GM19239 (cell line): ENCODE measurements around the gene SMAP1.

ENCODE experiments used
- DNase-seq: peaks from one replicate; pipeline ENCODE4 v3.0.0; 2011; ENCODE audit warnings: low spot score; ENCODE audit not compliant: insufficient read length
- FAIRE-seq: peaks from 2 replicates; lab custom pipeline; 2011; peaks lifted over from hg19 to GRCh38; lab: Jason Lieb, UNC

Gene SMAP1

DNA sequence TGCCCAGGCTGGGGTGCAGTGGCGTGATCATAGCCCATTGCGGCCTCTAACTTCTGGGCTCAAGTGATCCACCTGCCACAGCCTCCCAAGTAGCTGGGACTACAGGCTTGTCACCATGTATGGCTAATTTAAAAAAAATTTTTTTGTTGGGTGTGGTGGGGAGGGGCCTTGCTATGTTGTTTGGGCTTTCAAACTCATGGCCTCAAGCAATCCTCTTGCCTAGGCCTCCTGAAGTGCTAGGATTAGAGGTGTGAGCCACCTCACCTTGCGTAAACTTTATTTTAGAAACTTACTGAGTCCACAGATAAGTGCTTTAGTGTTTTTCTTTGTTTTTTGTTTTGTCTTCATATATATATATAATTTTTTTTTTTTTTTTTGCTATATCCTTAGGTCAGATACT, 9.1 kb downstream of the SMAP1 start:
- FAIRE-seq, result no peak
- no peak for DNase-seq

GRCh38 chr6:70680396-70680795, 12.7 kb downstream of the SMAP1 start:
- FAIRE-seq (no peak), DNase-seq (no peak)

DNA sequence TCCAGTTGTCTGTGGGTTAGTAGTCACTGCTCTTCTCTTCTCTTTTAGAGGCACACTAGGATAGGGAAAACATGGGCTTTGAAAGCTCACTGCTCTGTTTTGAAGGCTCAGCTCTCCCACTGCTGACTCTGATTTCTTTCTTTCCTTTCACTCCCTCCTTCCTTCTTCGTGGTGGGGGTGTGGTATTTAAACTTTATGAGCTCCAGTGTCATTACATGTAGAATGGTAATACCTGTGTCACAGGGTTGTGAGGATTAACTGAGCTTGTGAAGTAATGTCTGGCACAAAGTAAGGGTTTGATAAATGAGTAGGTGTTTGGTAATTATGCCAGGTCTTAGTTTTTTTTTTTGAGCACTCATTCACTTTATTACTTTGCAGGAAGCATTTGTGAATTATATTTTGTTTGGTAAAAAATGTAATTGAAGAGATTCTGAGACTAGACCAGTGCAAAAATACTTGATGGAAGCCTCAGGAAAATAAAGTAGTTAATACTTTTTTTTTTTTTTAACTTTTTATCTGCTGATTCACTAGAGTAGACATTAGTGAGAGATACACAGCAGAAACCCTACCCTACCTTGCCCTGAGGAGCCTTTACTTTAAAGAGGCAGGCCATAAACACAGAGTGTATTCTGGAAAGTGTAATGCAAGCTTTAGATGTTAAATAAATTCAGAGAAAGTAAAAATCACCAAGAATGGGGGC, 17.3 kb downstream of the SMAP1 start:
- no peak for DNase-seq
- FAIRE-seq, result no peak

DNA sequence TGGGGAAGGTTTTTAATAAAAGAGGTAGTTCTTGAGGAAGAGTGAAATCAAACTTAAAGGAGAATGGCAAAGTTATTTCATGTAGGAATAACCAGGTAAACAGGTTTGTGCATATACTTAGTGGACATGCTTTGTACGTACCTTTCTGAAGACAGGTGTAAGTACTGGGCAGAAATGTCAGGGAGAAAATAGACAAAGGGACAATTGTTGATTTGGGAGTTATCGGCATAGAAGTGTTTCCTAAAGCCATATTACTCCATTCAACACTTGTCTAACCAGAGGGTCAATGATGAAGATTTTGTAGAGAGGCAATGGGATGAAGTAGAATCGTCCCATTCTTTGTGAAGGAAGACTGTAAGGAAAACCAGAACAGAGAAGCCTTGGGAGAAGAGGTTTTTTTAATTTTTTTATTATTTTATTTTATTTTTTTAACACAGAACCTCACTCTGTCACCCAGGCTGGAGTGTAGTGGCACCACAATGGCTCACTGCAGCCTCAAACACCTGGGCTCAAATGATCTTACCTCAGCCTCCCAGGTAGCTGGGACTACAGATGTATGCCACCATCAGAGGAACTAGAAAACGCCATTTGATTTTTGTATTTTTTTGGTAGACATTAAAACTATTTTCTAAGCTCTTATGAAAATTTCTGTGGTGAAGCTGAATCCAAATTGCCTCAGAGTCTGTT, 18.0 kb downstream of the SMAP1 start:
- no peak for FAIRE-seq
- no peak for DNase-seq

GRCh38 chr6:70686548-70687133, 19.0 kb downstream of the SMAP1 start:
- FAIRE-seq (no peak), DNase-seq (no peak)

DNA sequence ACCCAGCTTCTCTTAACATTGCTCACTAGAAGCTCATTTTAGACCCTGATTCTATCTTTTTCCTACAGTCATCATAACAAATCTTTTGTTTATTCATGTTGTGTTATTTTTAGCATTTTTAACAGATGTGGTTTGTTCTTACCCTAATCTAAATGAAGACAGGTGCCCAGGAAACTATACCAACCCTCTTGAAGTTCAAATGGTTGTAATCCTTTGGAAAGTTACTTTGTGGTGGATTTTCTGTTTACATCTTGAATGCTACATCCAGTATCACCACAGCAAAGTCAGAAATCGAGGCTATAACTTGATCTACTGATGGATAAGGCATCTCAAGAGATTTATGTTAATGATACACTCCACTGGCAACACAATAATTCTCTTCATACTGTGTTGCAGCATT, 26.2 kb downstream of the SMAP1 start:
- no peak for DNase-seq
- FAIRE-seq, result no peak

DNA sequence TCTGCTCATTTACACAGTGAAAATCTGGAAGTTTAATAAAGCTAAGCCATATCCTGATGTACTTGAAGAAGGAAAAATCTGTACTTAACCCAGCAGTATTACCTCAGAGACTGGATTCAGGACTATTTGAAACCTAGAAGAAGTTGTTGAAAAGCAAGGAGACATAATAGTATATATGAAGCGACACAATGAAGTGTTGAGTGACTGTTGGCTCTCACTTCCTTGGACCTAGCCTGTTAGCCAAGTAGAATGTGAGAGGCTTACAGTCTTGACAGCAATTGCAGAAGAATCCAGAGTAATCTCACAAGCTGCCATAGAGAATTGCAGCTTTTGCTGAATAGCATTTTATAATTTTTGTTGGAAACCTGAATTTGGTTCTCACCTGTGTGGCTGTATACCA, 26.7 kb downstream of the SMAP1 start:
- FAIRE-seq (no peak), DNase-seq (no peak)

DNA sequence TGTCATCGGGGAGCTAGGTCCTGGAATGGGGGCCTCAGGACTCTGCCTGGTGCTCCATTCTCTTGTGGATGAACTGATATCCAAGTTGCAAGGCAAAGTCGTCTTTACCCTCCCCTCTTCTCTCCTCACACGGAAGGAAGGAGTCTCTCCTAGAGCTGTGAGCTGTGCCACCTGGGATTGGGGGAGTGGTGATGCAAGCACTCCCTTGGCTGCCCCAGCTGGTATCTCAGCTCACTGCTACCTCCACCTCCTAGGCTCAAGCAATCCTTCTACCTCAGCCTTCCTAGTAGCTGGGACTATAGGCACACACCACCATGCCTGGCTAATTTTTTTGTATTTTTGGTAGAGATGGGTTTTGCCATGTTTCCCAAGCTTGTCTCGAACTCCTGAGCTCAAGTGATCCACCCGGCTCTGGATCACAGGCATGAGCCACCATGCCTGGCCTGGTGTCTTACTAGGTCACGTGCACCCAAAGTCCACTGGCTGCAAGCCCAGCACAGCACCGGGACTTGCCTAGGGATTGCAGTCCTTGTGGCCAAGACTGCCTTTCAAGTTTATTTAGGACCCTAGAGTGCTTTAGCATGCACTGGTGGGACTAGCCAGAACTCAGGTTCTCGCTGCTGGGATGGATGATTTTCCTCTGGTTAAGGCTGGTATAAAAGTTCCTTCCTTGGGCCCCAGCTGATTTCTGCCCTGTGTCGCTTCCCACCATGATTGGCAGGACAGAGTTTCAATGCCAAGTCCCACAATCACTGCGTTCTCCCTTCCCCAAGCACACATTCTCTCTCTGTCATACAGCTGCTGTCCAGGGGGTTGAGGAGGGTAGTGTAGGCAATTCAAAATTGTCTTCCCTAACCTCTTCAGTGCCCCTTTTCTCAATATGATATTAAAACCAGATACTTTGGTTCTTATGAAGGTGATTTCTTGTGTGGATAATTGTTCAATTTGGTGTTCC, 33.5 kb downstream of the SMAP1 start:
- DNase-seq, result no peak

GRCh38 chr6:70705772-70706171, 38.1 kb downstream of the SMAP1 start:
- FAIRE-seq (no peak), DNase-seq (no peak)

More for the DNA sequence above, 33.5 kb downstream of the SMAP1 start:
- FAIRE-seq, result no peak

DNA sequence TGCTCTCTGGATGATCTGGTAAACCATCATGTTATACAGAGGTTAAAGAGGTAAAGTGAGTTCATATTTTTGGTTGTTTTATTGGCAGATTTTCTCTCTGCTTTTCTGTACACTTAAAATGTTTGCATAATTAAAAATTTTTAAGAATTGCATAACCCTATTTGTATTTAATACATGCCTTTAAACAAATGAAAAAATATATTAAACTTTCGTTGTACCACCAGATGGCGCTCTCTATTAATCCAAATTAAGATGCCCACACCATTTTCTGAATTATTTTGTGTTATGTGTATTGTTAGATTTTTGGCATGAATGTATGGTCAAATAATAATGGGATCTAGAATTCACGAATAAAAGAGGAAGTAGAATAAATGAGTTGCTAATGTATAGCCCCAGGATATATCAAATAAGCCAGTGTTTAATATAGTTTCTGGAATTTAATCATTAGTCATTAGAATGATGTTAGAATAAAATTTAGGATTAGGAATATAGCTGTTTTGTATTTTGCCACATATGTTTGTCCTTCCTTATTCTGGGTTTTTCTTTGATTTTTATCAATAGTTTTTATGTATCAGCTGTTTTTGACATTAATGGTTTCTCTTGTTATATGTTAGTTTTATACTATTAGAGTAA, 38.9 kb downstream of the SMAP1 start:
- peak; percentile 81 for FAIRE-seq
- DNase-seq, result peak; percentile 1

GRCh38 chr6:70707893-70708292, 40.2 kb downstream of the SMAP1 start:
- DNase-seq (no peak), FAIRE-seq (no peak)

- DNase-seq, result no peak
- FAIRE-seq, result no peak
Observed at GRCh38 chr6:70708448-70708847, 40.8 kb downstream of the SMAP1 start.

DNA sequence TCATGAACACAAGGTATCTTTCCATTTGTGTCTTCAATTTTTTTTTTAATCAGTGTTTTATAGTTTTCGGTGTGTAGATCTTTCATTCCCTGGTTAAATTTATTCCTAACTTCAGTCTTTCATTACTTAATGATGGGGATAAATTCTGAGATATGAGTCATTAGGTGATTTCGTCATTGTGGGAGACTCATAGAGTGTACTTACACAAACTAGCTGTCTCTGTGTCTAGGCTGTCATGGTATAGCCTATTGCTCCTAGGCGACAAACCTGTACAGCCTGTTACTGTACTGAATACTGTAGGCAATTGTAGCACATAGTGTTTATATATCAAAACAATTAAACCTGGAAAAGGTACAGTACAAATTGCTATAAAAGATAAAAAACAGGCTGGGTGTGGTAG, 42.1 kb downstream of the SMAP1 start:
- no peak for FAIRE-seq
- DNase-seq, result no peak

- no peak for DNase-seq
- FAIRE-seq, result no peak
Observed at GRCh38 chr6:70714716-70715257, 47.1 kb downstream of the SMAP1 start.

- no peak for FAIRE-seq
- DNase-seq, result peak; percentile 0
Observed at GRCh38 chr6:70717038-70717801, 49.5 kb downstream of the SMAP1 start.

DNA sequence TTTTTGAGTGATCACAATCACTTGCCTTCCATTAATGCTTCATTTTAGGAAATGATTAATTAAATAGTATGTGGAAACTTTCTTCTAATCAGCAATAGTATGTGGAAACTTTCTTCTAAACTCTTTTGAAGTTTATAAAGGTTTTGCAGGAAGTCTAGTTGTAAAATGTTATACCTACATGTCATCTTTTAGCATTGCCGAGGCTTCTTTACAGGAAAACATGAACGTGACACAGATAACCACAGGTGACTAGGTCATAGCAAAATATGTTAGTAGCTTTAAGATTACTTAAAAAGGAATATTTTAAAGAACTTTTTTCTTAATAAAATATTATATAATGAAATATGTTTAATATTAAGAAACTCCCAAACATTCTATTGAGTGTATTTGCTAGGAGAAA, 56.8 kb downstream of the SMAP1 start:
- no peak for DNase-seq
- FAIRE-seq, result no peak

DNA sequence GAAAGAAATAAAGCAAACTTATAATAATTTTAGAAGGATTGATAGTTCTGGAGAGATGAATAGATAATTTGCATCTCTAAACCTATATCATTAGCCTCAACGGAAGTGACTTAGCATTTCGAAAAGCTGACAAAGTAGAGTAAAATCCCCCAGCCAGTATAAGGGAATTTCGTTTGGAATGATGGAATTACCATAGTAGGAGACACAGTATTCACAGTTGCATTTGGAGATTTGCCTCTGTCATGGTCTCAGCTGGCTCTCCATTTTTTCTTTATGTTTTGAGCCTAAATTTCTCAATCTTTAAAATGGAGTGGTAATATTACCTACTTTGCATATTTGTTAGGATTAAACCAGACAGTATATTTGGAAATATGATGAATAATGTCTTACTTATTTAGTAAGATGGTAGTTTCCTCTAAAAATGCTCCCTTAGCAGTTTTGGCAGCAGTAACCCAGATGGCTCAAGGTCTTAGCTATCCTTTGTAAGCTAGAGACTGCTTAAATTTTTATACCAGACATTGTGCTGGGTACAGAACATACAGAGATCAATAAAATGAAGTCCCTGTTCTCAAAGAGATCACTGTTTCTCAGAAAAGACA, 58.2 kb downstream of the SMAP1 start:
- FAIRE-seq (no peak), DNase-seq (no peak)

DNA sequence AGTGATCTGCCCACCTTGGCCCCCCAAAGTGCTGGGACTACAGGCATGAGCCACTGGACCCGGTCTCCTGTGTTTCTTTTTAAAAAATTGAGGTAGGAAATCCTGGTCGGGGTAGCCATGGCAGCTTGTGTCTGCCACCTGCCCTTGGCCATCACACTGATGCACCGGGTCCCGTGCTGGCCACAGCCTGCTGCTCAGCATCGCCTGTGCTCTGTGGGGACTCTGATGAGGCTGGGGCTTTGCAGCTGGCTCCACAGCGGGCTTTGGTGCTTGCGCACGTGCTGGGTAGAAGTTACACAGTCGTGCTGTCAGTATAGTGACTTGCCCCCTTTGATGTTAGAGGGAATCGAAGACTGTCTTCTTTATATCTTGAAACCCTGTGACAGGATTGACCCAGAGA, 66.7 kb downstream of the SMAP1 start:
- FAIRE-seq (no peak), DNase-seq (no peak)

- no peak for FAIRE-seq
- DNase-seq, result no peak
Observed at GRCh38 chr6:70734979-70735378, 67.3 kb downstream of the SMAP1 start.
